Ishikawa (cell line): Measurements from ENCODE around the gene EFCAB13.

Experiments used
- CREB1 ChIP-seq: IDR thresholded peaks from 2 replicates; pipeline ENCODE4 v1.6.1; 2012; ENCODE audit warnings: low read depth
- EP300 ChIP-seq: IDR thresholded peaks from 2 replicates; pipeline ENCODE4 v1.6.1; 2012; ENCODE audit warnings: borderline replicate concordance
- MAX ChIP-seq: IDR thresholded peaks from 2 replicates; pipeline ENCODE4 v1.6.1; 2012
- RAD21 ChIP-seq: IDR thresholded peaks from 2 replicates; pipeline ENCODE4 v1.6.1; 2012; ENCODE audit warnings: low read depth
- REST ChIP-seq: IDR thresholded peaks from 2 replicates; pipeline ENCODE4 v1.6.1; 2012; ENCODE audit warnings: low read depth, mild to moderate bottlenecking
- TAF1 ChIP-seq: IDR thresholded peaks from 2 replicates; pipeline ENCODE4 v1.6.1; 2012; ENCODE audit warnings: low read depth, mild to moderate bottlenecking
- TEAD4 ChIP-seq: IDR thresholded peaks from 2 replicates; pipeline ENCODE4 v1.6.1; 2012
- USF1 ChIP-seq: IDR thresholded peaks from 2 replicates; pipeline ENCODE4 v1.6.1; 2012
- YY1 ChIP-seq: IDR thresholded peaks from 2 replicates; pipeline ENCODE4 v1.6.1; 2012; ENCODE audit warnings: low read depth
- ZBTB7A ChIP-seq: IDR thresholded peaks from 2 replicates; pipeline ENCODE4 v1.6.1; 2012; ENCODE audit warnings: low read depth

- TF ChIP-seq TAF1 (no peak), REST (no peak), CREB1 (no peak), YY1 (no peak), TEAD4 (no peak), RAD21 (no peak), USF1 (no peak), MAX (no peak), EP300 (no peak), ZBTB7A (no peak)
Observed at GRCh38 chr17:47300718-47301117, 23.0 kb upstream of the EFCAB13 start.
